ENCODE measurements around the gene NOS1. TPM values are rescaled to one million over a fixed set of nuclear protein-coding genes. Genes with fewer than 3 reads are reported as not detected.

The NOS1 gene
- total RNA-seq, 1 donor from 2014 or later, result 0.11 TPM

DNA sequence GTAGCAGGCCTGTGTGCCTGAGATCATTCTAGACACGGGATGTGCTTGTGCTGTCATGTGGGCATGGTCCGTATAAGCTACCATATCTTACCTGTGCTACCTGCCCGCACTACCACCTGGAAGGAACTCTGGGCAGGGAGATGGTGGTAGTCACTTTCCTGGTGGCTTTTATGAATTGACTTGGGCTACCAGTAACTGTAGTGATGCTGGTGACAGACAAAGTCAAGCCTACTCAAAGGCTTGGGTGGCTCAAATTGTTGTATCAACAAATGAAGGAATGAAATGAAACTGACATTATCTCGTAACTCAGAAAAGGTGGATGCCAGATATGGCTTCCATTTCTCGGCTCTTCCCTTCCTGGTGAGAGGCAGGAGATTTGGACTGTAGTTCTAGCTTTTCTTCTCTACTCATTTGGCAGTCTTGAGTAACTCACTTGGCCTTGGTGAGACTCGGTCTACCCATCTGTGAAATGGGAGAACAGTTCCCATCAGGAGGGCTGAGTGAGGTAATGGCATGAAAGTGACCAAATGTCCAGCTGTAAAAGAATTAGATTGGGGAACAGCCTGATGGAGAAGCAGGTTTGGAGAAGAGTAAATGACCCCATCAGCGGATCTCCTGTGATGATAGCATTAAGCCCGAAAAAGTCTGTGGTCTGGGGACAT, 81.3 kb downstream of the NOS1 start:
- no peaks in the 10 kb centered on the region for H3K36me3 Mint-ChIP-seq
- Histone ChIP-seq H3K27ac (no peak overlapping the region), H3K79me2 (ENCODE audit: low read depth) (no peaks in the 10 kb centered on the region), H3K4me1 (no peaks in the 10 kb centered on the region), H3K27me3 (no peaks in the 10 kb centered on the region), H4K20me1 (ENCODE audit: low read depth) (no peaks in the 10 kb centered on the region), H3K9ac (no peak overlapping the region), H3K36me3 (no peaks in the 10 kb centered on the region), H3K4me3 (no peak overlapping the region), H2AFZ (replicated peaks) (no peak overlapping the region), H3F3A (ENCODE audit: low read depth) (no peaks in the 10 kb centered on the region), H3K9me3 (ENCODE audit: low read depth) (no peaks in the 10 kb centered on the region), H3K4me2 (no peak overlapping the region)
- TF ChIP-seq EZH2 (IDR thresholded peaks at IDR 0.05) (no peak), EZH2phosphoT487 (IDR thresholded peaks at IDR 0.05) (no peak)
- TF ChIP-seq, protein P1, sequence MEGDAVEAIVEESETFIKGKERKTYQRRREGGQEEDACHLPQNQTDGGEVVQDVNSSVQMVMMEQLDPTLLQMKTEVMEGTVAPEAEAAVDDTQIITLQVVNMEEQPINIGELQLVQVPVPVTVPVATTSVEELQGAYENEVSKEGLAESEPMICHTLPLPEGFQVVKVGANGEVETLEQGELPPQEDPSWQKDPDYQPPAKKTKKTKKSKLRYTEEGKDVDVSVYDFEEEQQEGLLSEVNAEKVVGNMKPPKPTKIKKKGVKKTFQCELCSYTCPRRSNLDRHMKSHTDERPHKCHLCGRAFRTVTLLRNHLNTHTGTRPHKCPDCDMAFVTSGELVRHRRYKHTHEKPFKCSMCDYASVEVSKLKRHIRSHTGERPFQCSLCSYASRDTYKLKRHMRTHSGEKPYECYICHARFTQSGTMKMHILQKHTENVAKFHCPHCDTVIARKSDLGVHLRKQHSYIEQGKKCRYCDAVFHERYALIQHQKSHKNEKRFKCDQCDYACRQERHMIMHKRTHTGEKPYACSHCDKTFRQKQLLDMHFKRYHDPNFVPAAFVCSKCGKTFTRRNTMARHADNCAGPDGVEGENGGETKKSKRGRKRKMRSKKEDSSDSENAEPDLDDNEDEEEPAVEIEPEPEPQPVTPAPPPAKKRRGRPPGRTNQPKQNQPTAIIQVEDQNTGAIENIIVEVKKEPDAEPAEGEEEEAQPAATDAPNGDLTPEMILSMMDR (IDR thresholded peaks at IDR 0.05), result no peak
- no peak overlapping the region for H3K4me3 Mint-ChIP-seq
- no peaks in the 10 kb centered on the region for H3K9me3 Mint-ChIP-seq
- no peak overlapping the region for H3K27ac Mint-ChIP-seq
- DNase-seq (ENCODE audit: low spot score), result no peak
- no peaks in the 10 kb centered on the region for H3K27me3 Mint-ChIP-seq (ENCODE audit: insufficient read depth, low read depth)
- no peaks in the 10 kb centered on the region for H3K4me1 Mint-ChIP-seq

DNA sequence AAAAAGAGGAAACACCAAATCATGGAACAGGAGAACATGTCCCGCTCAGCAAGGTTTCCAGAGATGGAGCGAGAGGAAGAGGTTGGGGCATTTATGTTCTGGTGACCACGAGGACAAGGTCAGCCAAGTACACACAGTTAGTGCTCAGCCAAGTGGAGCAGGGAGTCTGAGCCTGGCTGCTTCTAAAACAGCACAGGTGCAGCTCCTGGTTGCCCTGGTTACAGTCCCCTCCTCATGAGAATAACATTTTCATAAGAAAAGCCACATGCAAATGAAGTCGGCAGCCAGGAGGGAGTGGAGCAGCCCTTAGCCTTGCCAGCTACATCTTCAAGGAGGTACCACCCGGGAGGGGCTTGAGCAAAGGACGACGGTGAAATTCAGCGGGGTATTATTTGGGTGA, 81.8 kb downstream of the NOS1 start:
- TF ChIP-seq, protein P1 (IDR thresholded peaks at IDR 0.05), result no peak
- TF ChIP-seq EZH2 (IDR thresholded peaks at IDR 0.05) (no peak), EZH2phosphoT487 (IDR thresholded peaks at IDR 0.05) (no peak)
- Histone ChIP-seq H4K20me1 (ENCODE audit: low read depth) (no peaks in the 10 kb centered on the region), H3K79me2 (ENCODE audit: low read depth) (no peaks in the 10 kb centered on the region), H3K27me3 (no peaks in the 10 kb centered on the region), H3K9ac (no peak overlapping the region), H3K27ac (no peak overlapping the region), H3F3A (ENCODE audit: low read depth) (no peaks in the 10 kb centered on the region), H3K4me1 (no peaks in the 10 kb centered on the region), H3K9me3 (ENCODE audit: low read depth) (no peaks in the 10 kb centered on the region), H2AFZ (replicated peaks) (no peak overlapping the region), H3K4me3 (no peak overlapping the region), H3K36me3 (no peaks in the 10 kb centered on the region), H3K4me2 (no peak overlapping the region)
- Mint-ChIP-seq H3K36me3 (no peaks in the 10 kb centered on the region), H3K27me3 (ENCODE audit: insufficient read depth, low read depth) (no peaks in the 10 kb centered on the region), H3K9me3 (no peaks in the 10 kb centered on the region), H3K4me1 (no peaks in the 10 kb centered on the region), H3K4me3 (no peak overlapping the region), H3K27ac (no peak overlapping the region)
- no peak for DNase-seq (ENCODE audit: low spot score)

DNA sequence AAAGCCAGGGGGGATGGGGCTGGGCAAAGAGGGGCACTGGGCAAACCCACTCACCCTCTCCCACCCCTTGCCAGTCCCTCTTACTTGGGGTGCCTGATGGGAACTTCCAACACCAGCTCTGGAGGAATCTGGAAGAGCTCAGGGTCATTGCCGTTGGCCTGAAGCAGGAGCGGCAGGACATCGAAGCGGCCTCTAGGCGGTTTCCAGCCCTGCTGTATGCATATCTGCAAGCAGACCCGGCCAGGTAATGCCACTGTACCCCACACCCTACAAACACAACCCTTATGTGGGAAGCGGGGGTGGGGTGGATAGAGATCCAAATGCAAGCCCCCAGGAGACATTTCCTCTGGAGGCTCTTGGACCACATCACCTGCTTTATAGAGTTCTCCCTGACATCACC, 83.6 kb downstream of the NOS1 start:
- H3K9ac ChIP-seq, result no peak overlapping the region
- H3K4me1 ChIP-seq, result no peaks in the 10 kb centered on the region
- Mint-ChIP-seq H3K27me3 (ENCODE audit: insufficient read depth, low read depth) (no peaks in the 10 kb centered on the region), H3K4me1 (no peaks in the 10 kb centered on the region), H3K27ac (no peak overlapping the region), H3K36me3 (no peaks in the 10 kb centered on the region), H3K9me3 (no peaks in the 10 kb centered on the region), H3K4me3 (no peak overlapping the region)
- H3K79me2 ChIP-seq (ENCODE audit: low read depth), result no peaks in the 10 kb centered on the region
- no peaks in the 10 kb centered on the region for H3F3A ChIP-seq (ENCODE audit: low read depth)
- no peak overlapping the region for H2AFZ ChIP-seq (replicated peaks)
- H3K4me3 ChIP-seq, result no peak overlapping the region
- no peaks in the 10 kb centered on the region for H4K20me1 ChIP-seq (ENCODE audit: low read depth)
- no peaks in the 10 kb centered on the region for H3K27me3 ChIP-seq
- H3K36me3 ChIP-seq, result no peaks in the 10 kb centered on the region
- no peaks in the 10 kb centered on the region for H3K9me3 ChIP-seq (ENCODE audit: low read depth)
- H3K27ac ChIP-seq, result no peak overlapping the region
- no peak for DNase-seq (ENCODE audit: low spot score)
- no peak overlapping the region for H3K4me2 ChIP-seq
- TF ChIP-seq EZH2 (IDR thresholded peaks at IDR 0.05) (no peak), EZH2phosphoT487 (IDR thresholded peaks at IDR 0.05) (no peak)
- TF ChIP-seq, protein P1 (IDR thresholded peaks at IDR 0.05), result no peak
